ENCODE results near the gene SMIM1.

Gene SMIM1

DNA sequence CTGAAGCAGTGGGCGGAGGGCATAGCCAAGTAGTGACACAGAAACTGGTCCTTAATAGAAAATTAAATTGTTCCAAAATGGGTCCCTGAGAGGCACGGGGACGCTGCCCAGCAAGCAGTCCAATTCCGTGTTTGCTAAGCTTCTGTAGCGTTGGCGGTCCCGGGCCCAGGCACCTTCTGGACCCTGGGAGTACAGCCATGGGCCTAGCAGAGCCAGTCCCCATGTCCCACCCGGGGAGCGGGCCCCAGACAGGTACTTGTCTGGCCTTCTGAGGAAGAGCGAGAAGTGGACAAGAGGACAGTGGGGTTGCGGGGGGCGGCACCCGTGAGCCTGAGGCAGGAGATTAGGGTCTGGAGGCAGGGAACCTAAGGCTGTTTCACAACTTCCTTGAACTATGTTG, 31.8 kb upstream of the SMIM1 start:
- no peaks in the 10 kb centered on the region for H3K27me3 ChIP-seq (ENCODE audit: insufficient read depth, low read length)
- H3K27ac ChIP-seq (ENCODE audit: low read depth, low read length) = no peak overlapping the region
- no peak overlapping the region for H3K9ac ChIP-seq (ENCODE audit: low read depth, low read length)
- H3K36me3 ChIP-seq (ENCODE audit: insufficient read depth, low read length) = peaks cover 79% of the 10 kb centered on the region
- H3K4me3 ChIP-seq (ENCODE audit: low read length) = no peak overlapping the region
- WGBS = 96% methylated on average over 13 of the region's 13 CpGs
- no peaks in the 10 kb centered on the region for H3K9me3 ChIP-seq (ENCODE audit: insufficient read depth, low read depth, low read length)
- peaks cover 7% of the 10 kb centered on the region; the same call in 1 of the 2 replicates for H3K4me1 ChIP-seq (ENCODE audit: insufficient read depth, low read length)

DNA sequence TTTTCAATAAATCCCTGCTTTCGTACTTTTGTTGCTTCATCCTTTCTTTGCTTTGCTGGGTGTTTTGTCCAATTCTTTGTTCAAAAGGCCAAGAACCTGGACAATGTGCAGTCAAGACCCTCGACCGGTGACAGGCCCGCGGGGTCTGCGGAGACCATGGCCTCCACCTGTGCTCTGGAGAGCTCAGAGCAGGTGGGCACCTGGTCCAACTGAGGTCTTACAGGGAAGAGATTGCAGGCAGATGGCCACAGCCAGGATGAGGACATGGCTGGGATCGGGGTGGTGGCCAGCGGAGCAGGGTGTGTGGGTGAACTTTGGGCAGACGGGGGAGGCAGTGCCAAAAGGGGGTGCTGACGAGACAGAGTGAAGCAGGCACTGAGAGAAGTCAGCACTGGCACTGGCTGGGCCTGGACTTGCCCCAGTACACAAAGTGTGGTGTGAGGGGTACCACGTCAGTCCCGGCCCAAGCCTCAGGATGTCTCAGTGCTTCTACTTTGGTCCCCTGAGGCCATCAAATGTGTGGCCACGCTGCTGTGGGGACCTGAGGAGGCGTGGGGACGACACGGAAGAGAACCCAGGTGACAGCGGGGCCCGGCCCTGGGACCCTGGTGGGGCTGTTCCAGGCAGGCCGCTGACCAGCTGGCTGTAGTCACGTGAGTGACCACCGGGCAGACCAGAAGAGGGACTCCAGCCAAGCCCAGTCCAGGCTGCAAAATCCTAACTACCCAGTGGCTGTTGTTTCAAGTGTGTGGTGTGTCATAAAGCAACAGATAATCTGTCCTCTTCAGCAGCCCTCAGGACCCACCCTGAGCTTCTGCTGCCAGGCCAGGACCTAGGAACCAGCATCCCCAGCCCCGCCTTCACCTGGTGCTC, 30.7 kb upstream of the SMIM1 start:
- no peak overlapping the region for H3K9ac ChIP-seq (ENCODE audit: low read depth, low read length)
- WGBS = 96% methylated on average over 22 of the region's 22 CpGs
- peaks cover 14% of the 10 kb centered on the region for H3K4me1 ChIP-seq (ENCODE audit: insufficient read depth, low read length)
- no peaks in the 10 kb centered on the region for H3K9me3 ChIP-seq (ENCODE audit: insufficient read depth, low read depth, low read length)
- H3K36me3 ChIP-seq (ENCODE audit: insufficient read depth, low read length) = peaks cover 68% of the 10 kb centered on the region
- H3K27ac ChIP-seq (ENCODE audit: low read depth, low read length) = no peak overlapping the region
- no peak overlapping the region for H3K4me3 ChIP-seq (ENCODE audit: low read length)
- H3K27me3 ChIP-seq (ENCODE audit: insufficient read depth, low read length) = no peaks in the 10 kb centered on the region

DNA sequence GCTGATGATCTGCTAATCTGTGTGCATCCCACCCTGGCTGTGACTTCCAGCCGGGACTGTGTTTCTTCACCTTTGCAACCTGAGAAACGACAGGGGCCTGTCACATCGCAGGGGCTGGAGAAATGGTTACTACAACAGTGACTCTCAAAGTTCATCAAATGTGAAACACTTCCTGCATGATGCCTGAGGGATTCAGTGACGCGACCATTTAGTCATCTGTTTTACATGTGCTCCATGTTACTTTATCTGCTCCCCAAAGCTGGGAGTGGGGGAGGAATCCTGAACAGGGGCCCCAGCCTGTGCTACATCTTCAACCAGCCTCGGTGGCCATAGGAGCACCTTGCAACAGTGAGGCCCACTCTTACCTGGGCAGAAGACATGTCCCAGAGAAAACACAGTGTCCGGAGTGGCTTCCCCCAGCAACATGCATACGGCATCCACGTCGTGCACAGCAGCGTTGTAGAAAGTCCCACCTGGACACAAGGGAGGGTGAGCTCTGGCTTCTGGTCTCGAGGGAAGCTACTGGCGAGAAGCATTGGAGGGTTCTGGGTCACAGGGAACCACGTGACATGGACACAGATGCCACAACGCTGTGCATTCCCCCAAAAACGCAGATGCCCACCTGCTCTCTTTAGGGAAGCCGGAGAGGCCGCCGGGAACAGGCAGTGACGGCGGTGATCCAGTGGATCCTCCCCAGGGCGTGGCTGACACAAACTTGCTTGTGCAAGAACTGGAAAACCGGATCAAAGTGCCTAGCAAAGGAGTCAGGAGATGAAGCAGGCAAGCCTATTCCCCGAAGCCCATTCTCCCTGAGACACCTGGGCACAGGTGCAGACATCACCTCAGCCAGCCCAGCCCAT, 29.9 kb upstream of the SMIM1 start:
- no peak overlapping the region for H3K4me3 ChIP-seq (ENCODE audit: low read length)
- peaks cover 61% of the 10 kb centered on the region for H3K36me3 ChIP-seq (ENCODE audit: insufficient read depth, low read length)
- H3K9ac ChIP-seq (ENCODE audit: low read depth, low read length) = no peak overlapping the region
- H3K27me3 ChIP-seq (ENCODE audit: insufficient read depth, low read length) = no peaks in the 10 kb centered on the region
- H3K4me1 ChIP-seq (ENCODE audit: insufficient read depth, low read length) = peaks cover 14% of the 10 kb centered on the region
- H3K27ac ChIP-seq (ENCODE audit: low read depth, low read length) = no peak overlapping the region
- H3K9me3 ChIP-seq (ENCODE audit: insufficient read depth, low read depth, low read length) = no peaks in the 10 kb centered on the region
- WGBS = 96% methylated on average over 24 of the region's 24 CpGs

GRCh38 chr1:3743421-3743820, 29.1 kb upstream of the SMIM1 start:
- WGBS = 93% methylated on average over 4 of the region's 4 CpGs
- Histone ChIP-seq H3K4me3 (ENCODE audit: low read length) (no peak overlapping the region), H3K36me3 (ENCODE audit: insufficient read depth, low read length) (peaks cover 54% of the 10 kb centered on the region), H3K9me3 (ENCODE audit: insufficient read depth, low read depth, low read length) (no peaks in the 10 kb centered on the region), H3K4me1 (ENCODE audit: insufficient read depth, low read length) (peaks cover 14% of the 10 kb centered on the region), H3K27me3 (ENCODE audit: insufficient read depth, low read length) (no peaks in the 10 kb centered on the region), H3K9ac (ENCODE audit: low read depth, low read length) (no peak overlapping the region), H3K27ac (ENCODE audit: low read depth, low read length) (no peak overlapping the region)

GRCh38 chr1:3743826-3744225, 28.7 kb upstream of the SMIM1 start:
- WGBS = 94% methylated on average over 12 of the region's 12 CpGs
- H3K27ac ChIP-seq (ENCODE audit: low read depth, low read length) = no peak overlapping the region
- H3K4me1 ChIP-seq (ENCODE audit: insufficient read depth, low read length) = peaks cover 14% of the 10 kb centered on the region
- H3K9ac ChIP-seq (ENCODE audit: low read depth, low read length) = no peak overlapping the region
- H3K4me3 ChIP-seq (ENCODE audit: low read length) = no peak overlapping the region
- H3K36me3 ChIP-seq (ENCODE audit: insufficient read depth, low read length) = peaks cover 50% of the 10 kb centered on the region
- no peaks in the 10 kb centered on the region for H3K27me3 ChIP-seq (ENCODE audit: insufficient read depth, low read length)
- H3K9me3 ChIP-seq (ENCODE audit: insufficient read depth, low read depth, low read length) = no peaks in the 10 kb centered on the region

GRCh38 chr1:3744646-3745045, 27.9 kb upstream of the SMIM1 start:
- Histone ChIP-seq H3K27ac (ENCODE audit: low read depth, low read length) (no peak overlapping the region), H3K9ac (ENCODE audit: low read depth, low read length) (0 out of 2 replicates have a peak overlapping the region, but pooled peaks have one; percentile 26), H3K4me1 (ENCODE audit: insufficient read depth, low read length) (peaks cover 14% of the 10 kb centered on the region), H3K36me3 (ENCODE audit: insufficient read depth, low read length) (peaks cover 41% of the 10 kb centered on the region), H3K4me3 (ENCODE audit: low read length) (0 out of 2 replicates have a peak overlapping the region, but pooled peaks have one; percentile 5), H3K9me3 (ENCODE audit: insufficient read depth, low read depth, low read length) (no peaks in the 10 kb centered on the region), H3K27me3 (ENCODE audit: insufficient read depth, low read length) (peaks cover 6% of the 10 kb centered on the region; the same call in 1 of the 2 replicates)
- WGBS = 92% methylated on average over 10 of the region's 10 CpGs

- peaks cover 37% of the 10 kb centered on the region for H3K36me3 ChIP-seq (ENCODE audit: insufficient read depth, low read length)
- no peak overlapping the region for H3K4me3 ChIP-seq (ENCODE audit: low read length)
- H3K4me1 ChIP-seq (ENCODE audit: insufficient read depth, low read length) = peaks cover 14% of the 10 kb centered on the region
- WGBS = 90% methylated on average over 12 of the region's 12 CpGs
- H3K9me3 ChIP-seq (ENCODE audit: insufficient read depth, low read depth, low read length) = no peaks in the 10 kb centered on the region
- peaks cover 7% of the 10 kb centered on the region; the same call in 1 of the 2 replicates for H3K27me3 ChIP-seq (ENCODE audit: insufficient read depth, low read length)
- H3K27ac ChIP-seq (ENCODE audit: low read depth, low read length) = no peak overlapping the region
- H3K9ac ChIP-seq (ENCODE audit: low read depth, low read length) = 0 out of 2 replicates have a peak overlapping the region, but pooled peaks have one; percentile 26
These were observed 27.5 kb upstream of the SMIM1 start for GRCh38 chr1:3745071-3745470.

DNA sequence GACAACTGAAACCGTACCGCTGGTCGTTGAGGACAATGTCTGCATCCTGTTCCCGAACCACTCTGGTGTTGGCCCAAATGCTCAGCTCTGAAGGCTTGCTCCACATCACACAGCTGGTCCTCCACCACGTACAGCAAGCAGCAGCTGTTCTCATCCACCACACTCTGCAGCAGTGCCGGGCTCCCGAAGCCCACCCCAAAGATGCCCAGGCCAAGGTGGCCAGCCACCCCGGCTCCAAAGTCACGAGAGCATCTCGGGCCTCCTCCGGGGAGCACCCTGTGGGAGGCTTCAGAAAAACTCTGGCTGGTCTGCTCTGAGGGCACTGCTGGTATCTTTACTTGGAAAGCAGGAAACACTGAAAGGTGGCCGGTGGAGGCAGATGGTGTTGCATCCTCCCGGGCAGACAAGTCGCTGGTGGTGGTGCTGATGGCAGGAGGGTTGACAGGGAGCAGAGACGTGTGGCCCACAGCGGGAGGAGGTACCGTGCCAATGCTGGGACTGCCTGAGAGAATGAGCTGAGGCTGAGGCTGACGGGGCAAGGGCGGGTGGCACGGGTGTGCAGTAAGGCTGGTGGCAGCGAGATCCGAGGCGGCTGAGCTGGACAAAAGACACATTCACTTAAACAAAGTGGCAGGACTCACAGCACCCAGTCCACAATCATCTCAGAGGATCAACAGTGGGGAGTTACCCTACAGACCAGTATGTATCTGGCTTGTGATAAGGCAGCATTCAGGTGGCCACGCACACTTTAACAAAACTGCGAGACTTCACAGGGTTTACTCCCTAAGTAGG, 26.8 kb upstream of the SMIM1 start:
- H3K4me1 ChIP-seq (ENCODE audit: insufficient read depth, low read length) = peaks cover 14% of the 10 kb centered on the region
- peak overlapping the region; percentile 94 for H3K4me3 ChIP-seq (ENCODE audit: low read length)
- peak overlapping the region; percentile 85 for H3K9ac ChIP-seq (ENCODE audit: low read depth, low read length)
- peaks cover 11% of the 10 kb centered on the region; the same call in 1 of the 2 replicates for H3K27me3 ChIP-seq (ENCODE audit: insufficient read depth, low read length)
- 0 out of 2 replicates have a peak overlapping the region, but pooled peaks have one; percentile 17 for H3K27ac ChIP-seq (ENCODE audit: low read depth, low read length)
- 84% methylated on average over 25 of the region's 25 CpGs for WGBS
- H3K36me3 ChIP-seq (ENCODE audit: insufficient read depth, low read length) = peaks cover 31% of the 10 kb centered on the region
- no peaks in the 10 kb centered on the region for H3K9me3 ChIP-seq (ENCODE audit: insufficient read depth, low read depth, low read length)

DNA sequence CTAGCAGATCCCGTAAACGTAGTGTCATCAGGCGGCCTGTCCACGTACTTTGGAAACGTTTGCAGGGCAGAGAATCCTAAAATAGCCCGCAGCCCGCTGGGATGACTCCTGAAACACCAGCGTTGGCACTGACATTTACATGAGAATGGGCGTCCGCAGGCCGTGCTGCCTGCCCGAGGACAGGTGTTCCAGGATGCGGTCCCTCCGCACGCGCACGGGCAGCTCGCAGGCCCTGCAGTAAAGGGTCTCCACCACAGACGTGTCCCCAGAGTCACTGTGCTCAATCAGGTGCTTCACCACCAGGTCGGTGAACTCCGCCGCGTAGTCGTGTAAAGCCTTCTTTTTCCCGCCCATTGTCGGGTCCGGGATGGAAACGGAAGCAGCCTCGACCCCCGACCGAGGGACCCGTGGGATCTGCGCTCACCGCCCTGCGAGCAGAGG, 26.1 kb upstream of the SMIM1 start:
- H3K9me3 ChIP-seq (ENCODE audit: insufficient read depth, low read depth, low read length) = no peaks in the 10 kb centered on the region
- H3K4me1 ChIP-seq (ENCODE audit: insufficient read depth, low read length) = peaks cover 14% of the 10 kb centered on the region
- H3K27me3 ChIP-seq (ENCODE audit: insufficient read depth, low read length) = peaks cover 12% of the 10 kb centered on the region; the same call in 1 of the 2 replicates
- H3K9ac ChIP-seq (ENCODE audit: low read depth, low read length) = peak overlapping the region; percentile 85
- H3K36me3 ChIP-seq (ENCODE audit: insufficient read depth, low read length) = peaks cover 25% of the 10 kb centered on the region
- WGBS = 3% methylated on average over 35 of the region's 35 CpGs
- H3K4me3 ChIP-seq (ENCODE audit: low read length) = peak overlapping the region; percentile 94
- H3K27ac ChIP-seq (ENCODE audit: low read depth, low read length) = peak overlapping the region; percentile 17; the same call in 1 of the 2 replicates

GRCh38 chr1:3746830-3747521, 25.6 kb upstream of the SMIM1 start:
- H3K9ac ChIP-seq (ENCODE audit: low read depth, low read length) = peak overlapping the region; percentile 85
- under 1% methylated on average over 73 of the region's 73 CpGs for WGBS

More at GRCh38 chr1:3746830-3747521, 25.6 kb upstream of the SMIM1 start:
- Histone ChIP-seq H3K27me3 (ENCODE audit: insufficient read depth, low read length) (peaks cover 12% of the 10 kb centered on the region; the same call in 1 of the 2 replicates), H3K9me3 (ENCODE audit: insufficient read depth, low read depth, low read length) (no peaks in the 10 kb centered on the region), H3K27ac (ENCODE audit: low read depth, low read length) (peak overlapping the region; percentile 17; the same call in 1 of the 2 replicates), H3K36me3 (ENCODE audit: insufficient read depth, low read length) (peaks cover 19% of the 10 kb centered on the region), H3K4me3 (ENCODE audit: low read length) (peak overlapping the region; percentile 94), H3K4me1 (ENCODE audit: insufficient read depth, low read length) (peaks cover 14% of the 10 kb centered on the region)

Measured in HUES64 (cell line).